BLaER1 treated with 17β-estradiol and CSF1 and Interleukin-3, amounts not matched to agents 10 nM and 100 nM (cell line): ENCODE measurements around the gene TRIM62.

Source experiments
- H3K27ac ChIP-seq, 11 experiments: shearing (Covaris generic); formaldehyde crosslinking; 2 replicates each; pipeline ENCODE4 v1.8.1; 2022
- H3K27me3 ChIP-seq, 11 experiments: shearing (Covaris generic); formaldehyde crosslinking; 2 replicates each; pipeline ENCODE4 v1.8.1; 2022
- H3K36me3 ChIP-seq, 11 experiments: shearing (Covaris generic); formaldehyde crosslinking; 2 replicates each; pipeline ENCODE4 v1.8.1; 2022
- H3K4me1 ChIP-seq, 10 experiments: shearing (Covaris generic); formaldehyde crosslinking; 2 replicates each; pipeline ENCODE4 v1.8.1; 2022
- H3K4me2 ChIP-seq, 11 experiments: shearing (Covaris generic); formaldehyde crosslinking; 2 replicates each; pipeline ENCODE4 v1.8.1; 2022
- H3K4me3 ChIP-seq, 10 experiments: shearing (Covaris generic); formaldehyde crosslinking; 2 replicates each; pipeline ENCODE4 v1.8.1; 2022
- H3K9ac ChIP-seq, 11 experiments: shearing (Covaris generic); formaldehyde crosslinking; 2 replicates each; pipeline ENCODE4 v1.8.1; 2022
- H3K9me3 ChIP-seq, 11 experiments: shearing (Covaris generic); formaldehyde crosslinking; replicated peaks in 1 of 11; 2 replicates each; pipeline ENCODE4 v1.8.1; 2022
- H4K20me1 ChIP-seq, 11 experiments: shearing (Covaris generic); formaldehyde crosslinking; 2 replicates each; pipeline ENCODE4 v1.8.1; 2022
- Cebpa-rat ChIP-seq, 11 experiments: shearing (Covaris generic); IDR thresholded peaks; 2 replicates each; pipeline ENCODE4 v1.8.1; 2022

TRIM62 gene

DNA sequence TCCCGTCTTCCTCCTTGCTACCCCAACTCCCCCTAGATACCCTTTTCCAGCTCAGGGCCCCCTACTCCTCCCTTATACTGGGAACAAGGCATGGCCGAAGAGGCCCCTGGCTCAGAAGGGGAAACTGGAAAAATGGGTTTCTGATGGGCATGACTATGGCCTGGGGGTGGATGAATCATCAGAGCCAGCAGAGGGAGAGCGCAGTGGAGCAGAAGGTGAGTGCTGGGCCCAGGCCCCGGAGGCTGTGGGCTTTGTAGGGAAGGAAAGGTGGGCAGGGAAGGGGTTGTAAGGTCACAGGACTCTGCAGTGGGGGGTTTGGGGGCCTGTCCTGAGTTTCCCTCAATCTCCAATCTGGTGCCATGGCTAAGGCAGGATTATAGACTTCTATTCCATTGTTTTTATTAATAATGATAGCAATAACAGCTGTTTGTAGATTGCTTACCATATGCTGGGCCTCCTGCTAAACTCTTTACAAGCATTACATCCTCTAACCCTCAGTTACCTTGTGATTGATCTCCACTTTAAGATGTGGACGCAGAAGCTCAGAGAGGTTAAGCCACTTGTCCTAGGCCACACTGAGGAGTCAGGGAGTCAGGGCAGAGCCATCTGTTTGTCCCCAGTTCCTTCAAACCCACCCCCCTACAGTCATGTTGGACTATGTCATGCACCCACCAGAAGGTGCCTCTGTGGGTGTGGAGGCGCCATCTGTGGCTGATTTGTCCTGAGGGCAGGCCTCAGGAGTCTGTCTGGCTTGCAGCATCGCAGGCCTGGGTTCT lies 38.2 kb upstream of the TRIM62 start:
- H3K9me3 ChIP-seq = peaks cover 22 to 32% (median 26%) of the 10 kb centered on the region in 11 experiments
- no peaks in the 10 kb centered on the region for H3K27me3 ChIP-seq
- no peaks in the 10 kb centered on the region for H3K36me3 ChIP-seq
- peaks cover 12 to 17% (median 14%) of the 10 kb centered on the region in 10 experiments; a peak in 17 of 20 replicates for H3K4me1 ChIP-seq
- no peak overlapping the region for H3K4me3 ChIP-seq
- no peaks in the 10 kb centered on the region for H4K20me1 ChIP-seq
- no peak for TF ChIP-seq Cebpa-rat (IDR thresholded peaks at IDR 0.05)
- no peak overlapping the region; a peak in 1 of 22 replicates for H3K9ac ChIP-seq
- no peak overlapping the region for H3K27ac ChIP-seq
- peak overlapping the region in 5 of 11 experiments; percentile 12 to 31 (median 25); a peak in 4 of 22 replicates for H3K4me2 ChIP-seq

DNA sequence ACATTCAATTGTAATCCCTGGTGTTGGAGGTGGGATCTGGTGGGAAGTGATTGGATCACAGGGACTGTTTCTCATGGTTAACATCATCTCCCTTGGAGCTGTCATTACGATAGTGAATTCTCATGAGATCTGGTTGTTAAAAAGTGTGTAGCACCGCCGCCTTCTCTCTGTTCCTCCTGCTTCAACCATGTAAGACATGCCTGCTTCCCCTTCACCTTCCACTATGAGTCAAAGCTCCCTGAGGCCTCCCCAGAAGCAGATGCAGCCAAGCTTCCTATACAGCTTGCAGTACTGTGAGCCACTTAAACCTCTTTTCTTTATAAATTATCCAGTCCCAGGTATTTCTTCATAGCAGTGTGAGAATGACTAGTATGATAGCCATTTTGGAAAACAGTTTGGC lies 30.1 kb upstream of the TRIM62 start:
- no peak for TF ChIP-seq Cebpa-rat (IDR thresholded peaks at IDR 0.05)
- no peaks in the 10 kb centered on the region for H4K20me1 ChIP-seq
- H3K4me2 ChIP-seq = no peak overlapping the region
- no peaks in the 10 kb centered on the region for H3K36me3 ChIP-seq
- H3K4me1 ChIP-seq = no peaks in the 10 kb centered on the region
- H3K9me3 ChIP-seq = peaks cover 0 to 10% (median 6%) of the 10 kb centered on the region in 11 experiments; a peak in 9 of 22 replicates
- H3K27ac ChIP-seq = no peak overlapping the region
- no peaks in the 10 kb centered on the region for H3K27me3 ChIP-seq
- no peak overlapping the region for H3K4me3 ChIP-seq
- no peak overlapping the region for H3K9ac ChIP-seq

DNA sequence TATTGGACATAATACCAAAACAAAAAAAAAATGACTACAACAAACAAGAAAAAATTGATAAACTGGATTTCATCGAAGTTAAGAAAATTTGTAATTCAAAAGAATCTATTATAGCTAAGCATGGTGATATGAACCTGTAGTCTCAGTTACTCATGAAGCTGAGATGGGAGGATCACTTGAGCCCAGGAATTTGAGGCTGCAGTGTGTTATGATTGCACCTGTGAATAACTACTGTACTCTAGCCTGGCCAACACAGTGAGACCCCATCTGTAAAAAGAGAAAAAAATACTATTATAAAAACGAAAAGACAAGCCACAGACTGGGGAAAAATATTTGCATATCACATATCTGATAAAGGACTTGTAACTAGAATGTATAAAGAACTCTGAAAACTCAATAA lies 24.5 kb upstream of the TRIM62 start:
- no peaks in the 10 kb centered on the region for H3K36me3 ChIP-seq
- H3K27ac ChIP-seq = no peak overlapping the region
- no peaks in the 10 kb centered on the region for H3K27me3 ChIP-seq
- no peak overlapping the region for H3K4me2 ChIP-seq
- H3K9ac ChIP-seq = no peak overlapping the region
- H3K4me1 ChIP-seq = no peaks in the 10 kb centered on the region
- H3K9me3 ChIP-seq = no peaks in the 10 kb centered on the region; a peak in 1 of 22 replicates
- no peaks in the 10 kb centered on the region for H4K20me1 ChIP-seq
- no peak overlapping the region for H3K4me3 ChIP-seq
- TF ChIP-seq Cebpa-rat (IDR thresholded peaks at IDR 0.05) = no peak

DNA sequence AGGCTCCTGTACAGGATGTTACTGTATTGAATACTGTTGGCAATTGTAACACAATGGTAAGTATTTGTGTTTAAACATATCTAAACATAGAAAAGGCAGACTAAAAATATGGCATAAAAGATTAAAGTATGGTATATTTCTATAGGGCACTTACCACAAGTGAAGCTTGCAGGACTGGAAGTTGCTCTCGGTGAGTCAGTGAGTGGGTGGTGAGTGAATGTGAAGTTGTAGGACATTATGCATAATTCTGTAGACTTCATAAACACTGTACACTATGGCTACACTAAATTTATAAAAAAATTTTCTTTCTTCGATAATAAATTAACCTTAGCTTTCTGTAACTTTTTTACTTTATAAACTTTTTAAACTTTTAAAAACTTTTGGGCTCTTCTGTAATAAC lies 13.7 kb upstream of the TRIM62 start:
- Histone ChIP-seq H3K36me3 (no peaks in the 10 kb centered on the region), H3K9me3 (0 out of 22 replicates have a peak, but pooled peaks cover 0 to 5% (median 0%) of the 10 kb centered on the region in 11 experiments), H3K27me3 (no peaks in the 10 kb centered on the region), H3K4me1 (peaks cover 0 to 7% (median 6%) of the 10 kb centered on the region in 10 experiments; a peak in 13 of 20 replicates), H3K9ac (no peak overlapping the region), H4K20me1 (no peaks in the 10 kb centered on the region), H3K27ac (no peak overlapping the region), H3K4me2 (no peak overlapping the region), H3K4me3 (no peak overlapping the region)
- no peak for TF ChIP-seq Cebpa-rat (IDR thresholded peaks at IDR 0.05)

DNA sequence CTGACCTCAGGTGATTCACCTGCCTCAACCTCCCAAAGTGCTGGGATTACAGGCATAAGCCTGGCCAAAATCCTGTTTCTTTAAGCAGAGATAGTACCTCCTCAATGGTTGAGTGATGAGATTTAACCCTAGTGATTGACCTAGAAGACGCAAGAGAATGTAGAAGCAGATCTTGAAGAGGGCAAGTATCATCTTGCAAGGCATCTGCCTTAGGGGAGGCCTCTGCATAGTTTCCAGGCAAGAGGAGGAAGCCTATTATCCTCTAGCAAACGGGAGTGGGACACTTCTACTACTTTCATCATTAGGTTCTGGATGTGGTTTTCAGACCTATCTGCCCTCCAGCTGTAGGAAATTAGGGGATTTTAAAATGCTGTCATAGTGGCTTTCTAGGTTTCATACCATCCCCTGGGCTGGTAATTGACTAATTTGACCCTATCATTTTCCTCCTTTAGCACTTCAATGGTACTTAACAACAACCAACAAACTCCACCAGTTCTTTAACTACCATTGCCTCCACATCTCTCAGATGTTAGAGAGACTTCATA lies 10.0 kb upstream of the TRIM62 start:
- Histone ChIP-seq H3K27ac (no peak overlapping the region), H3K4me3 (no peak overlapping the region), H3K9me3 (no peaks in the 10 kb centered on the region), H3K36me3 (no peaks in the 10 kb centered on the region), H4K20me1 (no peaks in the 10 kb centered on the region), H3K9ac (no peak overlapping the region), H3K4me1 (peaks cover 5 to 12% (median 10%) of the 10 kb centered on the region in 10 experiments; a peak in 17 of 20 replicates), H3K4me2 (no peak overlapping the region), H3K27me3 (no peaks in the 10 kb centered on the region)
- TF ChIP-seq Cebpa-rat (IDR thresholded peaks at IDR 0.05) = no peak

DNA sequence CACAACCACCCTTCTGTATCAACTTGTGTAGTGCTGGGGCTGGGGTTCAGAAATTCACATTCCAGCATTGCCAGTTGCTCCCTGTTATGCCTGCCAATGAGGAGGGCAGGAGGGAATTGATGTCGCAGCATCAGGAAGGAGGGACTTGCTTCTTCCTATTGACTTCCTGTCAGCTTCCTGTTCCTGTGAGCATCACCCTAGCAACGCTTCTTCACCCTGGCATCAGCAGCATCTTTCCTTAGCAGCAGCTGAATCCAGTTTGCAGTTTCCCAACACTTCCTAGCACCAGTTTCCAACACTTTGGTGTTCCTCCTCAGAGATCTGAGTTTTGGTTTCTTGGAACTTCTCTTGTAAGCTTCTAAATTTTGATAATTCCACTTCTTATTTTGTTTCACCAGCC lies 8.9 kb upstream of the TRIM62 start:
- no peak for TF ChIP-seq Cebpa-rat (IDR thresholded peaks at IDR 0.05)
- H3K27me3 ChIP-seq = no peaks in the 10 kb centered on the region
- no peak overlapping the region for H3K9ac ChIP-seq
- H3K27ac ChIP-seq = no peak overlapping the region
- H3K4me3 ChIP-seq = no peak overlapping the region
- no peaks in the 10 kb centered on the region for H3K9me3 ChIP-seq
- no peaks in the 10 kb centered on the region for H3K36me3 ChIP-seq
- H4K20me1 ChIP-seq = no peaks in the 10 kb centered on the region
- peak overlapping the region in 7 of 11 experiments; percentile 12 to 56 (median 32); a peak in 11 of 22 replicates for H3K4me2 ChIP-seq
- H3K4me1 ChIP-seq = peaks cover 5 to 12% (median 10%) of the 10 kb centered on the region in 10 experiments; a peak in 17 of 20 replicates

DNA sequence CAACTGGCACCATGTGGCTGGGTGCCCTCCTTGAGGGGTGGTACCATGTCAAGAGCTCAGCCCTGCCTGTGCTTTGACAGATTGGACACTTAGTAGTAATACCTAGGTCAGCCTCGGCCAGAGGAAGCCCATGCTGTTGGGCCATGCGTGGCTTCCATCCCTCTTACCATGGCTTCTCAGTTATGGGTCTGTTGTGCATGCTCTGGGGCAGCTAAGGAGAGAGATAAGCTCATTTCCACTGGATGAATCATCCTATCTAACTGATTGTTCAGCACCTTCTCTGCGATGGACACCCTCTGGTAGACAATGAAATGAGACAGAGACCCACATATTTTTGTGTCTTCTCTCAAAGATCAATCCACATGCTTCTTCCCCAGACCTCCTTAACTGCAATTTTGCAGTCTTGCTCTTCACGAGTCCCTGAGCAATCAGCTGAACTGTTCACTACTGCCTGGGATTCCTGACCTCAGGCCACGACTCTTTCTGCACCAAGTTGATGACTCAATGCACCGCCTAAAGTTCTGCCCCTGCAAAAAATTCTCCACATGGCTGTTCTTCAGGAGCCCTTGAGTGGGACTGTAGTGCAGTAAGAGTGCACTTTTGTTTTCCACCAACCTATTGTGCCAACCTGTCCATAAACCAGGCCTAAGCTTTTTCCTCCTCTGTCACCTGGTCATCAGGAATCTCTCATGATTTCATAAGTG lies 6.9 kb upstream of the TRIM62 start:
- no peaks in the 10 kb centered on the region for H4K20me1 ChIP-seq
- H3K27ac ChIP-seq = no peak overlapping the region
- no peaks in the 10 kb centered on the region for H3K36me3 ChIP-seq
- H3K9ac ChIP-seq = no peak overlapping the region
- H3K4me1 ChIP-seq = peaks cover 5 to 12% (median 10%) of the 10 kb centered on the region in 10 experiments; a peak in 17 of 20 replicates
- no peaks in the 10 kb centered on the region for H3K27me3 ChIP-seq
- no peaks in the 10 kb centered on the region for H3K9me3 ChIP-seq
- TF ChIP-seq Cebpa-rat (IDR thresholded peaks at IDR 0.05) = no peak
- no peak overlapping the region for H3K4me3 ChIP-seq
- peak overlapping the region in 3 of 11 experiments; percentile 2 to 27 (median 17); a peak in 4 of 22 replicates for H3K4me2 ChIP-seq

DNA sequence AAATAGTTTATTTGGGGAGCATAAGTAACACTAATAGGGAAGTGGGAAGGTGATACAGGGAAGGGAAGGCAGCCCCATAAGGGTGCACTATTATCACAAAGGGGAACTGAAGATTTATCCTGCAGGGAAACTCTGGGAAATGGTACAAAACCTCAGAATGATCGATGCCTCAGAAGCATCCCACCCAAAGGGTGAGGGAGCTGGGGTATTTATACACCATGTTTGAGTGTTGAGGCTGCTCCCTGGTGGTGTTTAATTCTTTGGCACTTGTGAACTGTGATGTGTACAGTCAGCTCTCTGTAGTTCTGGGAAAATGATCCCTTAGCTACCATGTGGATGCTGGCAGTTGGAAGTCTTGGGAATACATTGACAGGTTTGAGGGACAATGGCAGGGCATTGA lies 5.1 kb upstream of the TRIM62 start:
- no peak overlapping the region for H3K4me3 ChIP-seq
- no peak overlapping the region for H3K9ac ChIP-seq
- no peaks in the 10 kb centered on the region for H3K36me3 ChIP-seq
- no peaks in the 10 kb centered on the region for H4K20me1 ChIP-seq
- no peak overlapping the region for H3K4me2 ChIP-seq
- H3K27ac ChIP-seq = no peak overlapping the region
- H3K4me1 ChIP-seq = peaks cover 16 to 25% (median 21%) of the 10 kb centered on the region in 10 experiments
- no peaks in the 10 kb centered on the region for H3K9me3 ChIP-seq
- H3K27me3 ChIP-seq = no peaks in the 10 kb centered on the region
- no peak for TF ChIP-seq Cebpa-rat (IDR thresholded peaks at IDR 0.05)

DNA sequence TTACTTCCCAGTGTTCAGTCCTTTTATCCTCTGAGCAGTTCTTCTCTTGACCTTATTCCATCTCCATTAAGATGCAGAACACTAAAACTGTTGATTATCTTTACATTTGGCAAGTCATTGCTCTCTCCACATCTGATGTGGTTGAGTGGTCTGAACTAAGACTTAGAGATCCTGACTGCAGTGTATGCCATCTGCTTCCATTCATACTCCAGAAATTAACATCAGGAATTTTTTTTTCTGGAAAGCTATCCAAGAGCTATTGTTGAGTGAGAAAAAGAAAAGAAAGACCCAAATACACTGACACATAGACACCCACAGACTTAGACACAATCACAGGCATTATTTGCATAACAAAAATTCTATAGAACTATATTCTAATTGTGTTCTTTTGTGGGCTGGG lies 3.7 kb upstream of the TRIM62 start:
- no peak overlapping the region for H3K27ac ChIP-seq

More for the DNA sequence above, 3.7 kb upstream of the TRIM62 start:
- TF ChIP-seq Cebpa-rat (IDR thresholded peaks at IDR 0.05) = no peak
- Histone ChIP-seq H3K4me3 (no peak overlapping the region), H3K27me3 (no peaks in the 10 kb centered on the region), H3K9ac (no peak overlapping the region), H3K4me2 (no peak overlapping the region), H3K9me3 (no peaks in the 10 kb centered on the region), H3K36me3 (no peaks in the 10 kb centered on the region), H4K20me1 (peaks cover 0 to 7% (median under 1%) of the 10 kb centered on the region in 11 experiments; a peak in 8 of 22 replicates), H3K4me1 (peaks cover 14 to 23% (median 19%) of the 10 kb centered on the region in 10 experiments)
